Activated CD4-positive, alpha-beta T cell treated with anti-CD3 and anti-CD28 coated beads, Interleukin-2, amount 50 U/mL, for 1 hour (primary cell): ENCODE measurements around the gene RNF43.

Experiments
- DNase-seq: peaks from one replicate; pipeline ENCODE4 v3.0.0-alpha.2; 2020

RNF43 gene

GRCh38 chr17:58381124-58382035, 36.0 kb downstream of the RNF43 start:
- no peak for DNase-seq

GRCh38 chr17:58380207-58381123, 36.9 kb downstream of the RNF43 start:
- no peak for DNase-seq

DNA sequence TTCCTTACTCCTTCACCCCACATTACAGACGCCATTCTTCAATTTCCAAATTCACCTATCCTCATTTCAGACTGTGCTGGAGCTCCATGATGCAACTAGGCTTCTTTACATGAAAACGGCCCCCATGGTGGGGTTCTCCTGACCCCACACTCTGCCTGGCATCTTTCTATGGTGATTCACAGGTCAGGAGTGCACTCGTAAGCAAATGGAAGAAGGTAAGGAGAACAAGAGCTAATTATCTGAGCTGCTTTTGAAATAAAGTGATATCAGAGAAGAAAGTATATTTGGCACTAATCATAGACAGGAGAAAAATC, 37.9 kb downstream of the RNF43 start:
- no peak for DNase-seq

GRCh38 chr17:58378733-58379510, 38.4 kb downstream of the RNF43 start:
- DNase-seq: no peak

DNA sequence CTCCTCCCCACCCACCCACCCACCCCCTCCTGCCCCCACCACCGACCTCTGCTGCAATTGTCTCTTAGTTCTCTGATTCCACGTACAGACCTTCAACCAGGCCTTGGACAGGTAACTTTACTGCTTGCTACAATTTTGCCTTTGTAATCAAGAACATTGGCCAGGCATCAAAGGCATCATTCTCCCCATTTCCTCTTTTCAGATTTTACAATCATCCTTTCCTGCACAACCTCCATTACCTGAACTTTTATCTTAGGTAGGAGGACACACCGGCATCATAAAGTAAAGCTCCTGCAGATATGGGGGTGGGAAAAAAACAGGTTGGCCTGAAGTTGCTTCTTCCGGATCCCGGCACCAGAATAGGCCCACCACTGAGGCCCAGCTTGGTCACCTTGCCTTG, 39.7 kb downstream of the RNF43 start:
- DNase-seq: no peak

DNA sequence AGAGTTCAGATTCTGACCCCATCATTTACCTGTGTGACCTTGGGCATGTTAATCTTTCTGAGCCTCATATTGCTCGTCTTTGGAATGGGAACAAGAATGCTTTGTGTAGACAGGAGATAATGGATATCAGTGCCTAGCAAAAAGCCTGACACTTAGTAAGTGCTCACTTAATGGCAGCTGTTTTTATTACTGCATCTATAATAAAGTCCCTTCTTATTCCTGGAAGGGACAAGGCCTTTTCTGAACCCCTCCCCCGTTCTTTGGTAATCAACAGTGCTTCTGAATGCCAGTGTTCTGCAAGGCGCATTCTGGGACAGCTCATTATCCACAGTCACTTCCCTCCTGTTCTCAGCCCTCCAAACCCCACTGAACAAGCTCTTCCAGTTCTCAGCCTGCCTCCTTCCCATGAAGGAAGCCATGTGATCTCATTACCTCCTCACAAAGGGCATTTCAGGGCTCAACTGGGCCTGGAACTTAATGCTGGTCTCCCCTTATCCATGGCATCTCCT, 40.2 kb downstream of the RNF43 start:
- DNase-seq: no peak

DNA sequence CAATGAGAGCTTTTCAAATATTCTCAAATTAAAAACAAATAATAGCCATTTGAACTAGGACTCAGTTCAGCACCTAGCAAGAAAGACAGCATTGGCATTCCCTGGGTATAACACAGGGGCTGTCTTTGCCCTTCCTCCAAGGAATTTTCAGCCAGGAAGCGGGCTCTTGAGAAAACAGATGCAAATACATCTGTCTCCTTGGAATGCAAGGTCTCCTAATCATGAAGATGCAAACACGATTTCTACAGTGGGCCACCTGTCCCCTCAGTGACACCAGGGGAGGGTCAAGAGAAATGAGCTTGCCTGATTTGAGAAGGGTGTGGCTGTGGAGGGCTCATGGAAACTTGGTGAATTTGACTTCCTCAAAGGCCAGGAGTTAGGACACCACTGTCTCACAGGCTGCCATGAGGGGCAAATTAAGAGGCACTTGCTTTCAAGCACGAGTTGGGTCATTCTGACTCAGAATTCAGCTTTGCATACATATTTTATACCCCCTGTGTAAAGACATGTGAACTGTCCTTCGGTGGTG, 40.8 kb downstream of the RNF43 start:
- no peak for DNase-seq

DNA sequence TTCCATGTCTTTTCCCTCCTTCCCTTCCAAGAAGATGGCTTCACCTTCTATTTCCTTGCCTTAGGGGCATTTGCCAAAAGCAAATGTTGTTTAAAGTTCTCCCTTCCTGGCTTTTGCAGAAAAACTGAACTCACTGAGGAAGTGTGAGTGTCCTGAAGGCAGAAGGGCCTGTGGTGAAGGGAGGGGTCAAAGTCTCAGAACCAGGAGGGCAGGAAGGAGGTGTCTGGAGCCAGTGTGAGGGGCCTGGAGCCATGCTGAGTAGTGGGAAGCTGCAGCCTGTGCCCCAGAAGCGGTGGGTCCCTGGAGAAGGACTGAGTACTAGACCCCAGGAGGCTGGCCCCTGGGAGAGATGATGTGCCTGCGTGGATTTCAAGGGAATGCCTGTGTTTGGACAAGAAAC, 41.5 kb downstream of the RNF43 start:
- no peak for DNase-seq

- no peak for DNase-seq
These were observed 42.1 kb downstream of the RNF43 start for GRCh38 chr17:58375256-58375655.

DNA sequence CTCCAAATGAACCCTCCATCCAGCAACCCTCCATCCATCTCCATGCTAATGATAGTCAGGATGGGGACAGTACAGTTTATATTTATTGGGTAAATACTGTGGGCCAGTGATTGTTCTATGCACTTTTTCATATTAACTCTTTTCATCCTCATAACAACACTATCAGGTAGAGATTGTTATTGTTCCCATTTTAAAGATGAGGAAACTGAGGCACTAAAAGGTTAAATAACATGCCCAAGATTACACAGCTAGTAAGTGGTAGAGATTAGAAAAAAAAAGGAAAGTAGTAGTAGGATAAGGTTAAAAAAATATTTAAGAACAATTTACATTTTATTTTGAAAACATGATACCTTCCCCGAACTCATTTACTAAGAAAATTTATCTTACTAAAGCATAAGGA, 43.4 kb downstream of the RNF43 start:
- DNase-seq: no peak

GRCh38 chr17:58373003-58373402, 44.3 kb downstream of the RNF43 start:
- DNase-seq: no peak

GRCh38 chr17:58371300-58371950, 45.9 kb downstream of the RNF43 start:
- DNase-seq: no peak

GRCh38 chr17:58370716-58371115, 46.6 kb downstream of the RNF43 start:
- no peak for DNase-seq

- DNase-seq: no peak
These were observed 47.0 kb downstream of the RNF43 start for GRCh38 chr17:58370309-58370708.

DNA sequence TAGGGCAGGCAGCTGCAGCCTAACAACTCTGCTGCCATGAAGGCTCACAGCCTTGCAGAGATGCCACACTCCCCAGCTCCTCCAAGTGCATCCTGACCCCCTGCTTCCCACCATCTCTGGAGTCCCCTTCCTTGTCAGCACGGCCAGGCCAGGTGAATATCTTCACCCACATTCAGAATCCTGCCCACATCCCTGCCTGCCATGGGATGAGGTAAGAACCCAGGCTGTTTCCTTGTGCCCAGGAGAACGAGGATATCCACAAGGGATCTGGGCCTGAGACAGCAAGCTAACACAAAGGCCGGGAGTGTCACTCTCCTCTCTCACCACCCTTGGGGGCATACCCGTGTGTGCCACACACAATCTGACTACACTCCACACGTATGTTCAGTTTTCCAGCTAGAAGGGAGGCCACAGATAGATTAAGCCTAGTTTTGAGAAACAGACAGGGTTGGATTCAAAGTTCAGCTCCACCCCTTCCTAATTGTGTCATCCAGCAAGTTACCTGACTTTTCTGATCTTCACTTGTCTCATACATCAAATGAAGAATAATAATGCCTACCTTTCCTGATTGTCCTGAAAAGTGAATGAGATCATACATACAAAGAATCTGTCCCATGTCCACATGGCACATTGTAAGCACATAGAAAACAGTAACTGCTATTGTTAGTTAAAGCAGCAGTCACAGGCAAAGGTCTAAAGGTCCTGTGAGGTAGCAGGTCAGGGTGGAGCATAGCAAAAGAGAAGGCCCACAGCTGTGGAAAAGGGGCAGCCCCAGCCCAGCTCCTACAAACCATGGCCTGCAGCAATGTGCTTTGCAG, 47.9 kb downstream of the RNF43 start:
- no peak for DNase-seq

DNA sequence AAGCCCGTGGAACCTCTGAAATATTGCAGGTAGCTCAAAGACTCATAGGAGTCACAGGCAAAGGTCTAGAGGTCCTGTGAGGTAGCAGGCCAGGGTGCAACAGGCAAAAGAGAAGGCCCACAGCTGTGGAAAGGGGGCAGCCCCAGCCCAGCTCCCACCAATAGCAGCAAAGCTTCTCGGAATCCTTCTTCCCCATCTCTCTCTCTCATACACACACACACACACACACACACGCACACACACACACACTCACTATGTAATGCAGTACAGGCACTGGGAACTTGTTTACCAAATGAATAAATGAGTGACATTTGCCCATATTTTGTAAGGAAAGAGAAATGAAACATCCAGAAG, 48.5 kb downstream of the RNF43 start:
- DNase-seq: no peak
